GM12891 (cell line): ENCODE measurements around the gene STARD8.

ENCODE experiments used
- PAX5 ChIP-seq: IDR thresholded peaks from 2 replicates; pipeline ENCODE4 v1.6.1; 2011; ENCODE audit warnings: low read length, moderate library complexity, mild to moderate bottlenecking; ENCODE audit not compliant: insufficient read depth, severe bottlenecking
- POLR2A ChIP-seq: IDR thresholded peaks from 2 replicates; pipeline ENCODE4 v1.6.1; 2011; ENCODE audit warnings: low read depth, low read length, control low read depth
- POLR2AphosphoS5 ChIP-seq: IDR thresholded peaks from 2 replicates; pipeline ENCODE4 v1.6.1; 2011; ENCODE audit warnings: low read depth, low read length, control low read depth
- POU2F2 ChIP-seq: IDR thresholded peaks from 2 replicates; pipeline ENCODE4 v1.6.1; 2011; ENCODE audit warnings: low read depth, mild to moderate bottlenecking, control low read depth, low read length, moderate library complexity
- SPI1 ChIP-seq: IDR thresholded peaks from 2 replicates; pipeline ENCODE4 v1.6.1; 2011; ENCODE audit warnings: low read depth, low read length, control low read depth
- TAF1 ChIP-seq: IDR thresholded peaks from 2 replicates; pipeline ENCODE4 v1.6.1; 2011; ENCODE audit warnings: low read depth, low read length, control low read depth

DNA sequence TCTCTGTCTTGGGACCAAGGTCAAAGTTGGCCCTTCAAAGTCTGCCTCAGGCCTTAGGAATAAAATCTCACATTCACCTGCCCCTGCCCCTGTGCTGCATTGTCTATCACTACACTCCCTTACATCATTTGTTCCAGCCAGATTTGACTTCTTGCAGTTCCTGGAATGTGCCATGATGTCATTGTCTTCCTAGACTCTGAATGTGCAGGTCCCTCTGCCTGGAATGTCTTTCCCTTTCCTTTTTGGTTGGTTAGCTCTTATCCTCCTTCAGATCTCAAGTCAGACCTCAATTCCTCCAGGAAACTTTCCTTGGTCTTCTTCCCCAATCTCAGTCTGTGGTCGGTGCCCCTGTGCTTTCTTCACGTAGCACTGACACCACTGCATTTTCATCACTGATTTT is 113.6 kb downstream of the STARD8 start:
- TF ChIP-seq POLR2AphosphoS5 (no peak), POLR2A (no peak), TAF1 (no peak), POU2F2 (no peak), PAX5 (no peak), SPI1 (no peak)
